Measurements from ENCODE around the gene MBP.
A peak's percentile ranks its signal among the peaks of the same experiment; 100 is the strongest.

Gene MBP

GRCh38 chr18:77057006-77057395 lies 75.6 kb downstream of the MBP start:
- no peak for DNase-seq (ENCODE audit: low read depth)
- H3K4me3 ChIP-seq (ENCODE audit: low read length), result no peak overlapping the region
- TF ChIP-seq, protein P1, sequence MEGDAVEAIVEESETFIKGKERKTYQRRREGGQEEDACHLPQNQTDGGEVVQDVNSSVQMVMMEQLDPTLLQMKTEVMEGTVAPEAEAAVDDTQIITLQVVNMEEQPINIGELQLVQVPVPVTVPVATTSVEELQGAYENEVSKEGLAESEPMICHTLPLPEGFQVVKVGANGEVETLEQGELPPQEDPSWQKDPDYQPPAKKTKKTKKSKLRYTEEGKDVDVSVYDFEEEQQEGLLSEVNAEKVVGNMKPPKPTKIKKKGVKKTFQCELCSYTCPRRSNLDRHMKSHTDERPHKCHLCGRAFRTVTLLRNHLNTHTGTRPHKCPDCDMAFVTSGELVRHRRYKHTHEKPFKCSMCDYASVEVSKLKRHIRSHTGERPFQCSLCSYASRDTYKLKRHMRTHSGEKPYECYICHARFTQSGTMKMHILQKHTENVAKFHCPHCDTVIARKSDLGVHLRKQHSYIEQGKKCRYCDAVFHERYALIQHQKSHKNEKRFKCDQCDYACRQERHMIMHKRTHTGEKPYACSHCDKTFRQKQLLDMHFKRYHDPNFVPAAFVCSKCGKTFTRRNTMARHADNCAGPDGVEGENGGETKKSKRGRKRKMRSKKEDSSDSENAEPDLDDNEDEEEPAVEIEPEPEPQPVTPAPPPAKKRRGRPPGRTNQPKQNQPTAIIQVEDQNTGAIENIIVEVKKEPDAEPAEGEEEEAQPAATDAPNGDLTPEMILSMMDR (conservative IDR thresholded peaks at IDR 0.05; ENCODE audit: low read depth, low read length), result no peak

- no peak for DNase-seq (ENCODE audit: low read depth)
- TF ChIP-seq, protein P1 (conservative IDR thresholded peaks at IDR 0.05; ENCODE audit: low read depth, low read length), result no peak
- no peak overlapping the region for H3K4me3 ChIP-seq (ENCODE audit: low read length)
Measured at GRCh38 chr18:77056344-77057005, 76.1 kb downstream of the MBP start.

GRCh38 chr18:77055429-77056300 lies 76.9 kb downstream of the MBP start:
- no peak for DNase-seq (ENCODE audit: low read depth)
- no peak overlapping the region for H3K4me3 ChIP-seq (ENCODE audit: low read length)
- TF ChIP-seq, protein P1 (conservative IDR thresholded peaks at IDR 0.05; ENCODE audit: low read depth, low read length), result no peak

DNA sequence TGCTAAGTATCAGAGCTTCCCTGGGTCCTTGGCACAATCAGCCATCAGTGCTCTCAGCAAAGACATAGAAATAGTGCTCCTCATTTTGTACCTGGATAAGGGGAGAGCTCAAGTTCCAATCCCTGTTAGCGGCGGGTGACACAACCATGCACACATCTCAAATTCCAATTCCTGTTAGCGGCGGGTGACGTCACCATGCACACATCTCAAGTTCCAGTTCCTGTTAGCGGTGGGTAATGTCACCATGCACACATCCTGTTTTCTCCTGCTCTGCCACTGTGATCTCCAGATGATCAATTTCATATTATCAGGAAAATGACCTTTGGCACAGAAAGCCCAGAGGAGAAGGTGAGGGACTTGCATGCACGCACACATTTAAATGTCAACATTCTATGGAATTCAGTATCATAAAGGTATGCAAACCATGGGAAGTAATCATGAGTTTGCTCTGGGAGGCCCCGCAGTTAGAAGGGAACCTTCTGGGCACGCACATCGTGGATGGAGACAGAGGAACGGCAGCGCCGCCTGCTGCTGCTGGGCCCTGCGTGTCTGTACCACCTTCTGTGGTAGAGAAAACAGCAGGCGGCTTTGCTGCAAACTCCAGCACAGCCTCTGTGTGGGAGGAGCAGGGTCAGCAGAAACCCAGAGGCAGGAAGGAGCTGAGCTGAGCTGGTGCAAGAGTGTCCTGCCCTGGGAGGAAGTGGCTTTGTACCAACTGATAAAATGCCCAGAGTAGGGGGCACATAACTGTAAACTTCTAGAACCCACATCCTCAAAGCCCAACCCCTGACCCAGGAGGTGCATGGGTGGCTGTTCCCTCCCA lies 77.8 kb downstream of the MBP start:
- TF ChIP-seq, protein P1 (conservative IDR thresholded peaks at IDR 0.05; ENCODE audit: low read depth, low read length), result peak; percentile 81
- no peak for DNase-seq (ENCODE audit: low read depth)
- no peak overlapping the region for H3K4me3 ChIP-seq (ENCODE audit: low read length)

DNA sequence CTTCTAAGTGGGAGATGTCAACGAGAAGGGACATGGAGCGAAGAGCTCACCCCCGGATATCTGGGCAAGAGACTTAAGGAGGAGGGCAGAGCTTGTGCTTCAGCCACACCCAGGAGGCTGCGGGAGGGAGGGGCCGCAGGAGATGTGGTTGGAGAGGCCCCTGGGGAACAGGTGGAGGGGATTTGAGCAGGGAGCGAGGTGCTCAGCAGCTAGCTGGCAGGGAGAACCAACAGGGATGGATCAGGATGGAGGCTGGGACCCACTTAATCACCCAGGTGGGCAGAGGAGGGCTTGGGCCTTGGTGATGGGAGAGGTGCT lies 78.3 kb downstream of the MBP start:
- no peak for DNase-seq (ENCODE audit: low read depth)
- no peak overlapping the region for H3K4me3 ChIP-seq (ENCODE audit: low read length)
- TF ChIP-seq, protein P1 (conservative IDR thresholded peaks at IDR 0.05; ENCODE audit: low read depth, low read length), result no peak

DNA sequence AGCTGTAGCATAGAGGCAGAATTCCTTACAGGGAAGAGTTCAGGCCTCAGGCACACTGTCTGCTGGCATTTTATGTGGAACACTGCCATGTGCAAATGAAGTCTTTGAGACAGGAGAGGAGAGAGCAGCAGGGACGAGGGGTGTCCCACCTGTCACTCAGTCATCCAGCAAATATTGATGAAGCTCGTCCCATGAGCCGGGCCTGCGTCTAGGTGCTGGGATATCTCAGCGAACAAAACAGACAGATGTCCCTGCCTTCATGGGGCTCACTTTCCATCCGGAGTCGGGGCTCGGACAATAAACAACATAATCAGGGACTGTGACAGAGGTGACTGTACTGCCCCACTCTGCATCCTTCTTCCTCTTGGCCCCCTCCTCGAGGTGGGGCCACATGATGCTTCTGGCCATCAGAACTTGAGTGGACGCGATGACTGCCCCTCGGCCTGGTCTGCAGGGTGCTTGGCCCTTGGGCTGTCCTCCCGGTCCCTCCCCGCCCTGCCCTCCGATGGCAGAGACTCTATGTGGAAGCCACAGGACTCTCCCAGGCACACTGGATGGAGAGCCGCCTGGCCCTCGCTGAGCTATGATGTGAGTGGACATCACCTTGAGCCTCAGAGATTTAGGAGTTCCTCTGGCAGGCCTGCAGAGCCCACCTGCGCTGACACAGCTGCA lies 78.8 kb downstream of the MBP start:
- no peak overlapping the region for H3K4me3 ChIP-seq (ENCODE audit: low read length)
- no peak for DNase-seq (ENCODE audit: low read depth)
- TF ChIP-seq, protein P1 (conservative IDR thresholded peaks at IDR 0.05; ENCODE audit: low read depth, low read length), result no peak
